Measurements from ENCODE around the gene ART4. TPM values are rescaled to one million over a fixed set of nuclear protein-coding genes. Genes with fewer than 3 reads are reported as not detected.
A peak's percentile ranks its signal among the peaks of the same experiment; 100 is the strongest.

The ART4 gene
- total RNA-seq, 1 donor from 2014 or later = 5.0 TPM

- intact Hi-C loops (cut with micrococcal nuclease) = no loop called here
- H3K4me1 ChIP-seq = no peaks in the 10 kb centered on the region
- H3K9me3 ChIP-seq (replicated peaks) = no peaks in the 10 kb centered on the region
- no peak within 1 kb of the TSS for H3K27ac ChIP-seq (replicated peaks)
- no peaks in the 10 kb centered on the region for H3K36me3 ChIP-seq
- H3K4me3 ChIP-seq = no peak within 1 kb of the TSS
- no peaks in the 10 kb centered on the region for H3K27me3 ChIP-seq (ENCODE audit: low read depth)
- no peak for DNase-seq
- TF ChIP-seq CTCF (IDR thresholded peaks at IDR 0.05; ENCODE audit: borderline replicate concordance) = no peak
These were observed 29.3 kb downstream of the ART4 start, which contains the start of gene SMCO3 for GRCh38 chr12:14814014-14814413. TSS of gene SMCO3 (minus strand) at chr12:14814182. CDS start at chr12:14806680, 7,502 bp downstream.

GRCh38 chr12:14811486-14811885 is 31.8 kb downstream of the ART4 start:
- Histone ChIP-seq H3K4me1 (no peaks in the 10 kb centered on the region), H3K27ac (replicated peaks) (no peak overlapping the region), H3K4me3 (no peak overlapping the region), H3K36me3 (no peaks in the 10 kb centered on the region), H3K27me3 (ENCODE audit: low read depth) (no peaks in the 10 kb centered on the region), H3K9me3 (replicated peaks) (no peaks in the 10 kb centered on the region)
- no peak for TF ChIP-seq CTCF (IDR thresholded peaks at IDR 0.05; ENCODE audit: borderline replicate concordance)
- no peak for DNase-seq
- intact Hi-C loops (cut with micrococcal nuclease) = no loop called here

- TF ChIP-seq CTCF (IDR thresholded peaks at IDR 0.05; ENCODE audit: borderline replicate concordance) = peak; percentile 56
- H3K36me3 ChIP-seq = no peaks in the 10 kb centered on the region
- intact Hi-C loops (cut with micrococcal nuclease) = no loop called here
- H3K4me1 ChIP-seq = no peaks in the 10 kb centered on the region
- DNase-seq = no peak
- no peaks in the 10 kb centered on the region for H3K27me3 ChIP-seq (ENCODE audit: low read depth)
- no peak overlapping the region for H3K27ac ChIP-seq (replicated peaks)
- H3K4me3 ChIP-seq = no peak overlapping the region
- H3K9me3 ChIP-seq (replicated peaks) = no peaks in the 10 kb centered on the region
These were observed 32.3 kb downstream of the ART4 start for GRCh38 chr12:14810953-14811483.

GRCh38 chr12:14810167-14810952 is 33.0 kb downstream of the ART4 start:
- Histone ChIP-seq H3K36me3 (no peaks in the 10 kb centered on the region), H3K4me3 (no peak overlapping the region), H3K27me3 (ENCODE audit: low read depth) (no peaks in the 10 kb centered on the region), H3K4me1 (no peaks in the 10 kb centered on the region), H3K27ac (replicated peaks) (no peak overlapping the region), H3K9me3 (replicated peaks) (no peaks in the 10 kb centered on the region)
- intact Hi-C loops (cut with micrococcal nuclease) = no loop called here
- no peak for TF ChIP-seq CTCF (IDR thresholded peaks at IDR 0.05; ENCODE audit: borderline replicate concordance)
- DNase-seq = no peak

- Histone ChIP-seq H3K9me3 (replicated peaks) (no peaks in the 10 kb centered on the region), H3K27me3 (ENCODE audit: low read depth) (no peaks in the 10 kb centered on the region), H3K4me1 (peaks cover 38% of the 10 kb centered on the region), H3K27ac (replicated peaks) (peak overlapping the region; percentile 90), H3K4me3 (peak overlapping the region; percentile 96), H3K36me3 (peaks cover 10% of the 10 kb centered on the region)
- no peak for TF ChIP-seq CTCF (IDR thresholded peaks at IDR 0.05; ENCODE audit: borderline replicate concordance)
- no peak for DNase-seq
- intact Hi-C loops (cut with micrococcal nuclease) = no loop called here
These were observed 39.5 kb downstream of the ART4 start for GRCh38 chr12:14803830-14804160.

Data from left ventricle myocardium inferior (tissue), 1 donor.